Breast epithelium (tissue), 3 donors: ENCODE data around the gene COL25A1.

Source experiments
- CTCF ChIP-seq, 3 donors: fragments of 450-650 bp; IDR thresholded peaks; one replicate each; pipeline ENCODE4 v1.5.1; 2016 to 2017; ENCODE audit warnings: antibody characterized with exemption in 3 of 3, mild to moderate bottlenecking in 3 of 3, moderate library complexity in 3 of 3
- POLR2AphosphoS5 ChIP-seq, 3 donors: sonication (generic); formaldehyde crosslinking; IDR thresholded peaks; one replicate each; pipeline ENCODE4 v1.6.1; 2017; ENCODE audit warnings: antibody characterized with exemption in 3 of 3

DNA sequence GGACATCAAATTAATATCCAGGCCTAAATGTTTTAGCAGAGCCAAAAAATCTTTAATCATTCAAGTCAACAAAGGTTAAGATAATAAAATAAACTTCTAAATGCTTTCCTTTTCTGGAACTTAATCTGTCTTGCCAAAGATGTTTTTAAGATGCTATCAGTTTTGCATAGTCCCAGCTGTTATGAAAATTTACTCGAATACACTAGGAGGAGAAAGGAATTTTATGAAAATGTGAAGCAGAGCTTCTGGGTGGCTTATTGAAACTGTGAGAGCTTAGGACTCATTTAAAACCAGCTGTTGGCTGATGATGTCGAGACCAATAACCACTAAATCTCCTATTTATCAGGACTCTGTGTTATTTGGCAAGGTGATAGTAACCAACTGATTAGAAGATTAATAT lies 337.4 kb downstream of the COL25A1 start:
- TF ChIP-seq CTCF (IDR thresholded peaks at IDR 0.05) (no peak), POLR2AphosphoS5 (IDR thresholded peaks at IDR 0.05) (no peak)
